Activated CD8-positive, alpha-beta memory T cell treated with anti-CD3 and anti-CD28 coated beads for 1 hour (primary cell): ENCODE data around the gene SND1.
"Not testable (repeated sequence)": the region's sequence is repeated elsewhere in the genome, so short reads cannot be mapped to it uniquely, and the experiment has no call there.

ENCODE experiments used
- DNase-seq, 2 donors: peaks; one replicate each; pipeline ENCODE4 v3.0.0-alpha.2; 2020; ENCODE audit warnings: low read depth in 1 of 2; ENCODE audit errors: extremely low read depth in 1 of 2

SND1 gene

DNA sequence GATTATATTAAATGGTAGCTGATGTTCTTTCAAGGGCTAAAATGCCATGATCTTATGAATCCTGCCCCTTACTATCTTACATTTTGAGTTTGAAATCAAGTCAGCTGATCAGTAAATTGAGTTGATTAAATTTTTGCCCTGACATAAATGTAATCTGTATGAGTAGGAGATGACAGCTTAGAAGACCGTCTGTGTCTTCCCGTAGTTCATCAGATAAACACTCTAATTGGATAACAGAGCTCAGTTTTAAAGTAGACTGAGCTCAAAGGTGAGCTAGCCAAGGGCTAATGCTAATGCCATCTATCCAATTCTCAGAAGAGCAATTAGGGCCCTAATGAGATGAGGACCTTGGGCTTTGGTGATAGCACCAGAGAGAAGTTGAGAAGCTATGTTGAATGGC, 296.3 kb downstream of the SND1 start:
- no peak for DNase-seq

DNA sequence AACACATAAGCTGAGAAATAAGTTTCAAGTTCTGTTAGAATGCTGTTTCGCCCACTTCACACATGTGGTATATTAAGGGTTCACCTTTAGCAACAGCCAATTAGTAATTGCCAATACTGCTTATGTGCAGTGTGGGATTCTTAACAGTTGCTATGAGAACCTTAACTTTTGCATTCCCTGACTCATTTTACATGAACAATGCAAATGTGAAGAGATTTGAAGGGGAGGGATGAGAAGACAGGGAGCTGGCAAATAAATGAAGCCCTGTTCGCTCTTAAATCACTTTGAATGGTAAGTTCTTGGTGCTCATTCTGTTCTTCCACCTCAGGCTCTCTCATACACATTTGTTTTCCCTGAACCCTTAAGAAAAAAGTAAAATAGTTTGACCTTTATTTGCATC, 296.9 kb downstream of the SND1 start:
- no peak for DNase-seq

DNA sequence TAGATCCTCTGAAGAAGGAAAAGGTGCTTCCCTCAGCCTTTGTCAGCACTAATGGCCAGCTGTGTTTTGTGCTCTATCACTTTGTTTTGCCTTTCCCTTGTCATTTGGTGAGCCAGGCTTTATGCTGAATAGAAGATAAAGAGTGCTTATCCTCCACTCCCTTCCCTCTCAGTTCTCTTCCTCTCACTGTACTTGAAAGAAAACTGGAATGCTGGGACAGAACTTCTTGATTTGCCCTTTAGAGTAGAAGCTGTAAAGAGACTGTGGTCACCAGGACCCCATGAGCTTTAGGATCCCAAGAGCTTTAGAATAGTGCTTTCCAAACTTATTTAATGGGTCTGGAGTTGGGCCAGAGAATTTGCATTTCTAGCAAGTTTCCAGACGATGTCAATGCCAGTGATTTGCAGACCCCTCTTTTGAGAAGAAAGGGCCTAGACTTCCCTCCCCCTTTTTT, 297.8 kb downstream of the SND1 start:
- no peak for DNase-seq

DNA sequence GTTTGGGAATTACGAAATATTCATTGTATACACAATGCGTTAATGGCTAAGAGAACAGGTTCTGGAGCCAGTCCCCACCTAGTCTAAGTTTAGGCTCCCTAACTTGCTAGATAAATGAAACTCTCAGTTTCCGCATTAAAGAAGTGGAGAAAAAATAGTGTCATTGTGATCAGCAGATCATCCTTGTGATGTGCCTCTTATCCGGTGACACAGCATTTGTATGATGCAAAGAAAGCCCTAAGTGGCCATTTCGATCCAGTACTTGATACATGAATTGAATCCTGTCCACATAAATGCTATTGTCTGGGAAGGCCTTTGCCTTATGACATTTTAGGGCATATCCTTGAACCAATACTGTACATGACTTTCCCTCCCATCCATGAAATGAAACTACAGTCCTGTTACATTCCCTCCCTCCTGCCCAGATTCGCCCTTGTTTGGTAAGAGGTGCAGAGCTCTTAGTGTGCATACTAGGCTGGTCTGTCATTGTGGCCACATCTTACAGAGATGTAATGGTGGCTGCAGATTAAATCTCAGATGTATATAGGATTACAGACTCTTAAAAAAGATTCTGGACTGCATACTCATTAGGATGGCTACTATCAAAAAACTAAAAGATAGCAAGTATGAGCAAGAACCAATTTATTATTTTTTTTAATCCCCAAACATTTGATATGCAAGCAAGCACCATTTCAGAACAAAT, 298.4 kb downstream of the SND1 start:
- no peak for DNase-seq

DNA sequence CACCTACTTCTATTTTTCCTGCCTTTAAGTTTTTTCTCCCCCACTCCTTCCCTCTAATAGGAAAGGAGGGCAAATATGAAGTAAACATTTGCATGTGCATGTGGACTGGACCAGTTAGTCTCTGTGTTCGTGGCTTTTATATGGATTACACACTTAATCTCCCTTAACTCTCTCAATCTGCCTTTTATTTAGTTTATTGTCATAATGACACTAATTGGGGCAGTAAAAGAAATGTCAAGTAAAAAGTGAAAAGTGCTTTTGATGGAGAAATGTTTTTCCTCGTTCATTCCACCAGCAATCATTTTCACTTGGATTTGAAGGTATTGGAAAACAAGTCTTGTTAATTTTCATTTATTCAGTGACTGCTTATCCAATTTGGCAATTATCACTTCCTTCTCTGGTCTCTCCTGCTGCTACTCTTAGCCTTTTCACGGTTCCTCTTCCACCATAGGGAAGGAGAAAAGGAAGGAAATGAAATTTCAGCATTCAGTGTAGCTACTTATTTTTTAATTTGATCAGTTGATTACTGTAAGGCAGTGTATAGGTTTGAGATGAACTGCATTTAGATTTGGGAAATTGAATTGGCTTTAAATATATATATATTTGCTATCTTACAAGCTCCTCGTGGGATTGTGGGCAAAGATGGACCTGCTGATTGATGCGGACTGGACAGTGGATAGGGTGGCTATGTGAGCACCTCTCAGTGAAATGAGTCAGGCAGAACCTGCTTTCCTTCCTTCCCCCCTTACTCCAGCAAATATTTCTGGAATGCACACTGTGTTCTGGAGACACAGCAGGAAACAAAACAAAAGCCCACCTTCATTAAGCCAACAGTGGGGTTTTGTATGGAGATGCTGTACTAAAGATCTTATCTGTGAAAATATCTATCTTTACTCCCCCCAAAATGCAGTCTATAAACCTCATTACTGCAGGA, 301.7 kb downstream of the SND1 start:
- DNase-seq, result no peak

DNA sequence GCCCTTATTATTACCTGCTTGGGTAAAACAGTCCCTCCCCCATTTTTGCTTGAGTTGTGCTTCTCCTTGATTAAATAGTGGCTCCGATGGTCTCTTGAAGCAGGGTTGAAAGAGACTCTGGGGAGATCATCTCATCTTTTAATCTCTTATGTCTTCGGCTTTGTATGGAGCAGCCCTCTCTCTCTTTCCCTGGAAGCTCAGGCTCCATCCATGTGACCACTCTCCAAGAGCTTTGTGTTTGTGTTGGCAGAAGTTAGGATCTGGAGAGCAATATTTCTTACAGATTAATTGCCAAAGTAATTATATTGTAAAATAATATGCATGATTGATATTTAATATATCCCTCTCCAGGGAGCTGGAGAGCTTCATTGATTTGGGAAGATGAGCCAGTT, 302.4 kb downstream of the SND1 start:
- DNase-seq, result no peak

DNA sequence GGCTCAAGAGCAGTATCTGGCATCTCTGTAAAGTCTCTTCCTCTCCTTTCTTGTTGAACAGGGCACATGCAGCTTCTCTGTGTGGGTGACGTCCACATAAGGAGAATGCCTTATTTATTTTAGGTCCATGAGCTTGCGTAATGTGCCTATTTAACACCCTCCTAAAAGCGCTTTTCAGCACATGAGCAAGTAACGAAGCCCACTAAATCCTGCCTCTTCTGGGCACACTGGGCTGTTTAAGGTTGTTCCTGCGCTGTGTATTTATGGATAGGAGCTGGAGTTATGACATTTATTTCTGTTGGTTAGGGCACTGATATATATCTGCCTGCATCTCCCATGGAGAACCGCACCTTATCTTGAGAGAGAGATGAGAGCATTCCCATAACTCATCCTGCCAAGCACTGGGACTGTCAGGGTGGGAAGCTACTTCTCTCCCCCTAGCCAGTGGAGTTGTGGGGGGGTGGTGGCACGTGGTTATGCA, 303.1 kb downstream of the SND1 start:
- DNase-seq, result no peak

DNA sequence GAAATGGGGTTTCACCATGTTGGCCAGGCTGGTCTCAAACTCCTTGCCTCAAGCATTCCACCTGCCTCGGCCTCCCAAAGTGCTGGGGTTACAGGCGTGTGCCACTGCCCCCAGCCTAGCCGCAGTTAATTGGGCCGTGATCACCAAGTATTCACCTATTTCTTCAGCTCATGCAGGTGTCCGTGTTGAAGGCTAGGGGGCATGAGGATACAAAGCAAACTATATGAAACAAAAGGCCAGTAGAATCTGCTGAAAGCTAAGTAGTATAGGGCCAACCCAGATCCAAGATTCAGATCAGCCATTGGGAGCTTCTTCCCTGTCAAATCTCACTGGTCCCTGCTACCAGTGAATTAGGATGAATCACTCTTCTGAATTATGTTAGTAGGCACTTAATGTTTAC, 305.9 kb downstream of the SND1 start:
- no peak for DNase-seq

DNA sequence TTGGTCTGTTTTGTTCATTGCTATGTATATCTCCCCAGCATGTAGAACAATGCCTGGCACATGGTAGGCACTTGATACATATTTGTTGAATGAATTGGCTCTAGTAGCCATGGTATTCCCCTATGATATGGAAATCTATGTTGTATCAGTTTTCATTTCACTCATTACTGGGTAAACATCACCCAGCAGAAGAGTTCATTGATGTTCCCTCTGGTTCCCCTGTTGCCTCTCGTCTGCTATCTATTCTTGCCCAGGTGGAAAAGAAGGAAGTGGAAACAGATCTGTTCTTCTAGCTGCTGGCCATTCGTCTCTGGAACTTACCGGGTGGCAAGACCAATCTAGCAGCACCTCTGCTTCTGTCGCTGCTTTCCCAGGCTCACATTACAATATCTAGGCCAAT, 307.8 kb downstream of the SND1 start:
- DNase-seq, result no peak

DNA sequence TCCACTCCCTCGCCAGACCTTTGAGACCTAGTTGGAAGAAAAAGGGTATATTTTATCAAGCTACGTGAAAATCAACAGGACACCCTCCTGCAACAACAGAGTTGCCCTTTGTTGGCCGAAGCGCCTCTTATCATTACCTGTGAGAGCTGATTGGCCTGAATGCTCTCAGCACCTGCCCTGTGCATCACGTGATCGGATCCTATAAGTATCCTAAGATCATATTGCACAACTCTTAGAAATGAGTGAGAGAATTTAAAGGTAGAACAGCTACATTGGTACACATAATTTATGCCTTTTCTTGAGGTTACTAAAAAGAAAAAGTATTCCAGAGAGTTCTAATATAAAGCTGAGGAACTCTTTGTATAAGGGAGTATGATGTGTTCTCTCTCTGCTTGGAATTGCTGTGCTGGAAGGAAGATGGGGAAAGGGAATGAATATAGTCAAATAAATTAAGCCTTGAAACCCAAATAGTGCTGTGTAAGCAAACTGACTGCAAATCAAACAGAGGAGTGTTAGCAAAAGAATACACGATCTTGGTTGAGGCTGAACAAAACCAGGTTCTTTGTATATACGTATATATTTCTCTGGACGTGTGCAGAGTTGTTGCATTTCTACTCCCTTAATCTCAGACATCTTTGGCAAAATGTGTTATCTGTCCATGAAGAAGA, 309.9 kb downstream of the SND1 start:
- no peak for DNase-seq

DNA sequence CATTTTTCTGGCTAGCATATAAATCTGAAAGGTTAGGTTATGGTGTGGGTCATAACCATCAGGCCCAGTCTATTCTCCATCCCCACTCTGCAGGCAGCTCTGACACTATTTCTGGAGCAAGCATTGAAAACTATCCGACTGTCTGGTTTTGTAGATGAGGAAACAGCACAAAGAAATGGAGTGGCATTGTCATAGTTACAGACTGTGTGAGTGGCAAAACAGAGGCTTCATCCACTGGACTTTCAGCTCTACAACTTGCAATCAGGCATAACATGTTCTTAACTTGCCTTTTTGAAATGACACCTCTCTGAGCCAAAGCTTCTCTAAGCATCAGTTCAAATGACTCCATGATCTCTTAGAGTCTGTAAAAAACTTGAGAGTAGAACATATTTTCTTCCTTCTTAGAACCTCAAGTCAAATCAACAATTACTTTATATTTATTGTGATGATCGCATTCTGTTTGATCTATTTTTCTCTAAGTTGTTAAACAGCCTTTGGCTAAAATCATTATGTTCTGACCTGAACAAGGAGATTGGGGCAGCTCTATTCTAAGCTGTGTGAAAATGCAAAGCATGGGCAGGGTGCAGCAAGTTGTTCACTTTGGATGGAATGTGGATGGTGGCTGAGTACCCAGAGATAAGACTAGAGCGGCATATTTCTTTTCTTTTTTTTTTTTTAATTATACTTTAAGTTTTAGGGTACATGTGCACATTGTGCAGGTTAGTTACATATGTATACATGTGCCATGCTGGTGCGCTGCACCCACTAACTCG, 310.8 kb downstream of the SND1 start:
- DNase-seq, result no peak

DNA sequence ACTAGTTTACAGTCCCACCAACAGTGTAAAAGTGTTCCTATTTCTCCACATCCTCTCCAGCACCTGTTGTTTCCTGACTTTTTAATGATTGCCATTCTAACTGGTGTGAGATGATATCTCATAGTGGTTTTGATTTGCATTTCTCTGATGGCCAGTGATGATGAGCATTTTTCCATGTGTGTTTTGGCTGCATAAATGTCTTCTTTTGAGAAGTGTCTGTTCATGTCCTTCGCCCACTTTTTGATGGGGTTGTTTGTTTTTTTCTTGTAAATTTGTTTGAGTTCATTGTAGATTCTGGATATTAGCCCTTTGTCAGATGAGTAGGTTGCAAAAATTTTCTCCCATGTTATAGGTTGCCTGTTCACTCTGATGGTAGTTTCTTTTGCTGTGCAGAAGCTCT, 311.9 kb downstream of the SND1 start:
- DNase-seq, result not testable (repeated sequence)

DNA sequence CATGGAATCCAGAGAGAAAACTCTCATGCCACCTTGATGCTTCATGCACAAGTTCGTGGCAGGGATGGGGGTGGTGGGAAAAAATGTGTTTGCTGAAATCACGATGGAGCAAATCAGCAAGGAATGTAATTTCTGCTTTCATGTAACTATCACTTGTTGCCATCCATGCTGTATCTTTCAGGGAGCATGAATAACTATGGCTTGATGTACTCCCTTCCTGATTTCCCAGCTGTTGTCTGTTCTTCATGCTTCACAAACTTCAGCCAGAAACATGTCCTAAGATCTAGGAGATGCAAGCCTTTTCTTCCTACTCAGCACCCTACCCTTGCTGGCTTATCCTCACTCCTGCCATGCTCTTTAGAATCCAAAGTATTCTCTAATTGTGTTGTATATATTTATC, 315.3 kb downstream of the SND1 start:
- DNase-seq, result no peak

DNA sequence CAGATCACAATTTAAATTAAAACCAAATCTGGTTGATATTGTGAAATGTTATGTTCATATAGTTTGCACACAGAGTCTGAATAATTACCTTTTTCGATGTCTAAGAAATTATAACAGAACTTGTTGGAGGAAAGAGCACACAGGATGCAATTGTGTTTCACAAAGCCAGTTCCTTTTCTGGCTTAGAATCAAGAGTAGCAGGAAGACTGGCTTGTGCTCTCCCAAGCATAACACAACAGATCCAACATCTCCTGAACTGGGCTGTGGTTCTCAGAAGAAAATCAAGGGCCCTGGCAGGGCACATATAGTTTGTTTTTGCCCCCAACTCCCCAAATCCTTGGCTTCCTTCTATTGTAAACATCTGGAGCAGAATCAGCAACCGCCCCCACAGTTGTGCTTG, 316.6 kb downstream of the SND1 start:
- DNase-seq, result no peak

DNA sequence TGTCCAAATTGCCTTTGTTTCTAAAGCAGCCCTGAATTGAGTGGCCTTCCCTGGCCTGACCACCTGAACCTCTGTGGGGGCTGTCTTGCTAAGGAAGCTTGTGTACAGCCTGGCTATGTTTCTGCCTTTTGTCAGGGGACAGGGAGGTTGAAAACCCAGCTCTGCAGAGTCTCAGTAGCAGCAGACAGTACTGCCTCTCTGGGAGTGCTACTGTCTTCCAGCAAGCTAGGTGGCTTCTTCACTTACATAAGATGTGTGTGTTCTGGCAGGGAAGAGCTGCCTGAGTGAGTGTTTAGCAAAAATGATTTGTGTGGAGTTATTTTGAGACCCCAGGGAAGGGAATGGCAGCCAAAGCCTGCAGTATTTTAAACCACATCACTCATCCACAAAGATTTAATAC, 321.8 kb downstream of the SND1 start:
- no peak for DNase-seq

DNA sequence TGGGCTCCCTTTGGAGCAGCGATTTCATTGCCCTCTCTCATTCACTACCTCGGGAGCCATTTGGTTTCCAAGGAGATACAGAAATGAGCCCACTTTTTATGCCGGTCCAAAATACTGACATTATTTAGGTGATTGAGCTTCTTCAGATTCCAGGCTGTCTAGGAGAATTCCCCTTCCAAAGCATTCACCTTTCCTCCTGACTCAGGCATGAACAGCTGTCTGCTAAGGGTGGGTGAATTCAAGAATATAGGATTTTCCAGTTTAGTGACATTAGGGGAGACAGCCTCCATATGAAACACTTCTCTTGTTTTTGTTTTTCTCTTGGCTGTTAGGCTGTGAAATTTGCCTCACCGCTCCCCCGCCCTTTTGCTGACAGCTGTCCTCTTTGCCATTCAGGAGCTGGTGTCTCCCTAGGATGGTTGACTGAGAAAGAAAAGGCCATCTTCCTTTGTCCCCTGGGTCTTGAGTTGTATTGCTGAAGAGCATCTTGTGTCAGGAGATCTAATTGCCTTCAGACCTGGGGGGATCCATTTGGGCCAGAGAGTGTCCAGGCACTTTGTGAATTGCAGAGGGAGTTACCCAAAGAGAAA, 322.5 kb downstream of the SND1 start:
- no peak for DNase-seq

DNA sequence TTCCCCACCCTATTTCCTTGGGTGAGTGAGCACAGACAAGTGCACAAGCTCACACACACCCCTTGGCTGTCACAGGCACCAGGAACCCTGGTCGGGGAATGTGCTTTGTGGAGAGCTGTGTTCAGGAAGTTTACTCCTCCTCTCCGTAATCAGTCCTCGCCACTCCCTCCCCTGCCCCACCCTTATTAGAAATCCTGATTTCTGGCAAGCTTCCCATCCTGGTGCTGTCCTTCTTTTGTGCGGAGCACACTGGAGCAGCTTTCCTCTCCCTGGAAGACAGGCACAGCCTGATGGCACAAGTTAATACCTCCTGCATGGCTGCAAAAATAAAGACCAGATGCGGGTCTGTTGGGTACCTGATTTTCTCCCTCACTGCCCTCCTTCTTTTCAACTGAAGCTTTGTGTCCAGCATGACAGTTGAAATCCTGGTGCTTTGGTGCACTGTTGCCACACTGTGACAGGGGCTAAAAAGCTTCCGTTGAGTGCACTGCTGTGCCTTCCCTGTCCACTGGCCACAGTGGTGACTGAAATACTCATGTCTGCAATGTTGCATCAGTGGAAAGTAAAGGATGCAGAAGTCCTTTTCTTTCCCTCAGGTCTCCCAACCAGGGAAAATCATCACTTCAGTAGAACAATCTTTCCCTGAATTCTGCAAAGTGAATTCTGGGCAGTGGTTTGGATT, 324.2 kb downstream of the SND1 start:
- DNase-seq, result no peak

DNA sequence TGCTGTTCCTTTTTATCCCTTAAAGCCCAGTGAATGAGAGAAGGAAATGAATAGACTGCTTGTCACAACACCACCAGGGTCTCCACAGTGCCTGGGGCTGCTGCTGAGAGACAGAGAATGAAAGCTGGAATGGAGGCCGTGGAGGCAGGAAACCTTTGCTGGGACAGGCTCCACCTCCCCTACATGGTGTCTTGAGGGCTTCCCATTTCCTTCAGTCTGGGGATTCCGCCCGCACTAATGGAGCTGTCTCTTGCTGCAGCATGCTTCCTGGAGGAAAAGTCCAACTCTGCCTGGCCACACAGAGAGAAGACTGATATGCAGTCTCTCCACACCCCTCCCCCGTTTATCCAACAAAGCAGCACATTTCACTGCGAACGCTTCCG, 324.7 kb downstream of the SND1 start:
- DNase-seq, result no peak

DNA sequence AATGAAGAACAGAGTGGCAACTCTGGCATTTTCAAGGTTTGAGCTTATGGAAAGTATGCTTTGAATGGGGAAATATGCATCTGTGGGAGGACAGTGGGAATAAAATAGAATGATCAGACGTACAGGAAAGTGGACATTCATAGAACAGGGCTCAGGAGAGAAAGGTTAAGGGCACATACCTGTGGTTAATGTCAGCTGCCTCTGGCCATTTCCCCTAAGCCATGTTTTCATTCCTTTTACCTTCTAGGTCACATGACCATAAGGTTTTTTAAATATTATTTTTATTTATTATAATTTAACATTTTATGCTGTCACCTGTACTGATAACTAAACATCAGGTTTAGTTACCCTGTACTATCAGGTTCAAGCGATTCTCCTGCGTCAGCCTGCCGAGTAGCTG, 326.4 kb downstream of the SND1 start:
- DNase-seq, result no peak
